ENCODE results near the gene ELP6.

DNA sequence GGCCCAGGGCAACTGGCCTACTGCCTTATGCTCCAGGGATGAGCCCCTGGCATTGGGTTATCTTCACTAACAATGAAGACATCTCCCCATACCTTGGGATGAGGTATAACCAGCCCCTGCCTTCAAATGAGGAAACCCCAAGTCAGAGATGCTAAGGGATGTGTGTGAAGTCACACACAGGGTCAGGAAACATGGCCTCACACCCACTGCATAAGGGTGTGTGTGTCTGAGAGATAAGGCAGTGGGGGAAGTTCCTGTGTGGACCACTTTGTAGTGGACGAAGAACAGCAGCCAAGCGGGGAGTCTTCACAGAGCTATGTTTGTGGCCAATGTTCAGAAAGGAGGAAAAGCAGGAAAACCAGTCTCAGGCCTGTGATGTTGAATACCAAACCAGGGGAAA is 10.5 kb downstream of the ELP6 start:
- TF ChIP-seq, protein P1, sequence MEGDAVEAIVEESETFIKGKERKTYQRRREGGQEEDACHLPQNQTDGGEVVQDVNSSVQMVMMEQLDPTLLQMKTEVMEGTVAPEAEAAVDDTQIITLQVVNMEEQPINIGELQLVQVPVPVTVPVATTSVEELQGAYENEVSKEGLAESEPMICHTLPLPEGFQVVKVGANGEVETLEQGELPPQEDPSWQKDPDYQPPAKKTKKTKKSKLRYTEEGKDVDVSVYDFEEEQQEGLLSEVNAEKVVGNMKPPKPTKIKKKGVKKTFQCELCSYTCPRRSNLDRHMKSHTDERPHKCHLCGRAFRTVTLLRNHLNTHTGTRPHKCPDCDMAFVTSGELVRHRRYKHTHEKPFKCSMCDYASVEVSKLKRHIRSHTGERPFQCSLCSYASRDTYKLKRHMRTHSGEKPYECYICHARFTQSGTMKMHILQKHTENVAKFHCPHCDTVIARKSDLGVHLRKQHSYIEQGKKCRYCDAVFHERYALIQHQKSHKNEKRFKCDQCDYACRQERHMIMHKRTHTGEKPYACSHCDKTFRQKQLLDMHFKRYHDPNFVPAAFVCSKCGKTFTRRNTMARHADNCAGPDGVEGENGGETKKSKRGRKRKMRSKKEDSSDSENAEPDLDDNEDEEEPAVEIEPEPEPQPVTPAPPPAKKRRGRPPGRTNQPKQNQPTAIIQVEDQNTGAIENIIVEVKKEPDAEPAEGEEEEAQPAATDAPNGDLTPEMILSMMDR (IDR thresholded peaks at IDR 0.05): no peak
- no peak for TF ChIP-seq EZH2 (IDR thresholded peaks at IDR 0.05; ENCODE audit: borderline replicate concordance, insufficient read depth, low read depth, low read length, poor library complexity, severe bottlenecking)

All from B cell (primary cell).